Bone marrow (tissue), 2 donors: ENCODE measurements around the gene PEAK3.

Experiments
- DNase-seq, 2 donors: peaks; one replicate each; lab custom pipeline; 2025; lab: John Stamatoyannopoulos, UW

PEAK3 gene

DNA sequence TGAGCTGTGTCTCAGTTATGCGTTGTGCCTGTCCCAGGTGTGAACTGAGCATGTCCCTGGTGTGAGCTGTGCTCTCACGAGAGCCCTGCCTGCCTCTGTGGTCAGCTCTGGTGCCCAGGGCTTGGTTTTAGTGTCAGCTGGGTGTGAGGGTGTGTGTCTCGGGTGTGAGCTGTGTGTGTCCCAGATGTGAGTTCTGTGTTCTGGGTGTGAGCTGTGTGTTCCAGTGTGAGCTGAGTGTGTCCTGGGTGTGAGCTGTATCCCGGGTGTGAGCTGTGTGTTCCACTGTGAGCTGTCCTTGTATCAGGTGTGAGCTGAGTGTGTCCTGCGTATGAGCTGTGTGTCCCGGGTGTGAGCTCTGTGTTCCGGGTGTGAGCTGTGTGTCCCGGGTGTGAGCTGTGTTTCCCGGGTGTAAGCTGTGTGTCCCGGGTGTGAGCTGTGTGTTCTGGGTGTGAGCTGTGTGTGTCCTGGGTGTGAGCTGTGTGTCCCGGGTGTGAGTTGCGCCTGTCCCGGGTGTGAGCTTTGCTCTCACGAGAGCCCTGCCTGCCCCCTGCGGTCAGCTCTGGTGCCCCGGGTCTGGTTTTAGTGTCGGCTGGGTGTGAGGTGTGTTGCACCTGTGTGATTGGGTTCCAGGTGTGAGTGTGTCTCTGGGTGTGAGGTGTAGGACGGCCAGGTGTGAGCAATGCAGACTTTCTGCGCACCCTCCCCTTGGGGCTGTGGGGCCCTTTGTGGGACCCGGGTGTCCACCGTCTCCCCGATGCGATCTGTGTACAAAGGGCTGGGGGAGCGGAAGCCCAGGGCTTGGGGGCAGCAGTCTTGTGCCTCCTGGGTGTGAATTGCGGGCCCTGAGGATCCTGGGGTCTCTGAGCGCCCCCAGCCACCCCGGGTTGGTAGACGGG, 7.1 kb upstream of the PEAK3 start:
- DNase-seq = no peak

DNA sequence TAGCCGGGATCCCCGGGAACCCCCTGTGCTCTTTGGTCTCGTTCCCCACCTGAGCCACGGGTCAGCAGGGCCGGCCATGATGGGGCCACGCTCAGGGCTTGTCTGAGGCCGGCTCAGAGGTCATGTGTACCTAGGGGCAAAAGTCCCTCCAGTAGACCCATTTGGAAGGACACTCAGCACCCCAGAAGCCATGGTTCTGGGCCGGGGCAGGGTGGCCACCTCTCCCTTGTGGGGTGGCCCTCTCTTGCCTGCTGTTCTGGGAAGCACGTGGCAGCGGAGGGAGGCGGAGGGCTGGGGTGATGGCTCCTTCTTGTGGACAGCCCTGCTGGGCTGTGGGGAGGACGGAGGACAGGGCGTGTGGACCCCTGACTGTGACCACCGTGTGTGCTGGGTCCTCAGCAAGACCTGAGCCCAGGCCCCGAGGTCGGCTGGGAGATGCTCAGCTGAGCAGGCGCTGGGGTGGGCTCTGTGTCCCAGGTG, 6.4 kb upstream of the PEAK3 start:
- no peak for DNase-seq

DNA sequence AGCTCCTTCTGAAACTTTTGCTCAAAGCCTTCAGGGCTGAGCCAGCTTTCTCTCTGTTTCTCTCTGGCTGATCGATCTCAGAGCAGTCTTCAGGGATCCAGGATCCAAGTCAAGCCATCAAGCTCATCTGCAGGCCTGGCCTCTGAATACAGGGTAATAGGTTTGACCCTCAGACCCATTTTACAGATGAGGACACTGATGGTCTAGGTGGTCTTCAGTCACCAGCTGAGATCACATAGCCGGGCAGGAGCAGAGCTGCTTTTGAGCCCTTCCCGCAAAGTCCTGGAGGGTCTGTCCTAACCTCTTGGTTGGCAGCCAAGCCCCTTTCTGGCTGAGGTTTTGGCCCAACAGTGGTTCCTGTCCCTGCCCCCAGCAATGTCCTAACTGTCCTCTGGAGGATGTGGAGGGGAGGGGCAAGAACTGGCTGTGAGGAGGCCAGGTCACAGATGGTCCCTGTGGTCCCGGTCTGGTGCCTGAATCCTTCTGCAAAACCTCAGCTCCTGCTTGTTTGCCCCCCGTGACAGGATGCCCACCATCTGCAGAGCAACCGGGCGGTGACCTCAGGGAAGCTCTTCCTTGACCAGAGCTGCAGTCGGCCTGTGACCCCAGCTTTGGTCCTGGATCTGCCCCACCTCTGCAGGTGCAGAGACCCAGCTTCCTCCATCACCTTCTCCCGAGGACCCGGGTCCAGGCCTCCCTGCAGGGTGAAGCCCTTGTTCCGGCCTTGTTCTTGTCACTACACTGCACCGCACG, 5.8 kb upstream of the PEAK3 start:
- DNase-seq = no peak

DNA sequence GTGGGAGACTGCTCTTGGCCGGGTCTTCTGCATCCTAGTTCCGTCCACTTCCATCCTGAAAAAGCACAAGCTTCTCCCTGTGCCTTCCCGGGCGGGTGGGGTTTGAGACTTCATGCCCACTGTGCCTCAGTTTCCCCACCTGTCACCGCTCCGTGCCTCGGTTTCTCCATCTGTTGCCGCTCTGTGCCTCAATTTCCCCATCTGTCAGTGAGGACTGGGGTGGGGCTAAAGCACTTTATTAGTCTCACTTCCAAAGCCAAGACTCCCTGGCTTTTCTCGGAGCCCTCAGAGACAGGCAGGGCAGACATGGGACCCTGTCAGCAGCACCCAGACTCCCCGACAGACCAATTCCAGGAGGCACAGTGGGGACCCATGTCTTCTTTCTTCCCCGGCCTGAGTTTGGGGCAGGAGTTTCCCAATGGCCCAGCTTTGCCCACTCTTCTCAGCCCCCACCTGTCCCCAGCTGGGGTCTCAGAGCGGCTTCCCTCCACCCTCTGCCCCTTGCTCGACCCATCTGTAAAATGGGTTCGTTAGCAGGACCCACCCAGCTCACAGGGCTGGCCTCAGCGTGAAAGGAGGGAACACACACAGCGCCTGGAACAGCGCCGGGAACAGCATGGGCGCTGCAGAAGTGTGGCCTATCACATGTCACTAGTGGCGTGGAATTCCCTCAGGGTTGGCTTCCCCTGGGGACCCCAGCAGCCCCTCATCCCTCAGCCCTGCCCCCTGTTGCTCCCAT, 4.6 kb upstream of the PEAK3 start:
- no peak for DNase-seq

DNA sequence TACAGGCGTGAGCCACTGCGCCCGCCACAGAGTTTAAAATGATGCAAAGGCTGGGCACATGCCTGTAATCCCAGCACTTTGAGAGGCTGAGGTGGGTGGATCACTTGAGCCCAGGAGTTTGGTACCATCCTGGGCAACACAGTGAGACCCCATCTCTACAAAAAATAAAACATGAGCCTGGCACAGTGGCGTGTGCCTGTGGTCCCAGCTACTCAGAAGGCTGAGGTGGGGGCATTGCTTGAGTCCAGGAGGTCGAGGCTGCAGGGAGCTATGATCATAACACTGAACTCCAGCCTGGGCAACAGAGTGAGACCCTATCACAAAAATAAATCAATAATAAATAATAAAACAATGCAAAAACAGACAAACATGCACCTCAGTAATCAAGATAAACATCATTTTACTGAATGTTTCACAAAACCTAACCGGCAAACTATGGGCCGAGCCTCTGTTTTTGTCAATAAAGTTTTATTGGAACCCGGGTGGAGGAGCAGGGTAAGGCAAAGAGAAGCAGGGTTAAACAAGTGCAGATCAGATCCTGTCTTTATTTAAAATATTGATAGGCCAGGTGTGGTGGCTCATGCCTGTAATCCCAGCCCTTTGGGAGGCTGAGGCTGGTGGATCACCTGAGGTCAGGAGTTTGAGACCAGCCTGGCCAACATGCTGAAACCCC, 2.0 kb upstream of the PEAK3 start:
- no peak for DNase-seq

DNA sequence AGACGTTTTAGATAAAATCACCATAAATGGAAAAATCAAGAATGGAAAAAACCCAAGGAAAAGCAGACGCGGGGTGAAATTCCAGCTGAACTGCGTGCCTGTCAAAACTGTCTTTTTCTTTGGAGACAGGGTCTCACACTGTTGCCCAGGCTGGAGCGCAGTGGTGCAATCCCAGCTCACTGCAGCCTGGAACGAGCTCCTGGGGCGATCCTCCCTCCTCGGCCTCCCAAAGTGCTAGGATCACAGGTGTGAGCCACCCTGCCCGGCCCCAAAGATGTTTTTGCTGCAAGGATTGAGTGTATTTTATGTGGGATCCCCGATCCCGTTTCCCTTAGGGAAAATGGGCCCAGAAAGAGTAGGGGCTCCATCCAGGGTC, 875 bp upstream of the PEAK3 start:
- no peak for DNase-seq

DNA sequence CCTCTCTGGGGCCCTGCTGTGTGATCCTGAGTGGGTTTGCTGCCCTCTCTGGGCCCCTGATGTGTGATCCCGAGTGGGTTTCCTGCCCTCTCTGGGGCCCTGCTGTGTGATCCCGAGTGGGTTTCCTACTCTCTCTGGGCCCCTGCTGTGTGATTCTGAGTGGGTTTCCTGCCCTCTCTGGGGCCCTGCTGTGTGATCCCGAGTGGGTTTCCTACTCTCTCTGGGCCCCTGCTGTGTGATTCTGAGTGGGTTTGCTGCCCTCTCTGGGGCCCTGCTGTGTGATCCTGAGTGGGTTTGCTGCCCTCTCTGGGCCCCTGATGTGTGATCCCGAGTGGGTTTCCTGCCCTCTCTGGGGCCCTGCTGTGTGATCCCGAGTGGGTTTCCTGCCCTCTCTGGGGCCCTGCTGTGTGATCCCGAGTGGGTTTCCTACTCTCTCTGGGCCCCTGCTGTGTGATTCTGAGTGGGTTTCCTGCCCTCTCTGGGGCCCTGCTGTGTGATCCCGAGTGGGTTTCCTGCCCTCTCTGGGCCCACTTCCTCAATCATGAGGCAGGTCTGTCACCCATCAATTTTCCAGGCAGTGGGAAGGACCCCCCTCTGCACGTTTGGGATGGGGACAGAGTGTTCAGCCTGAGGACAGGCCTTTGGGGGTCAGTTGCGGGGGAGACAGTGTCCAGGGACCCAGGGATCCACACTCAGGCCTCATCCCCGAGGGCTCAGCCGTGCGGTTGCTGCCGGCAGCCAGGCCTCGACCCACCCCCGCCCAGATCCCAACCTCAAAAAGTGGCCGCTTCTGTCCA, 512 bp downstream of the PEAK3 start:
- DNase-seq = peak in 1 of 2 donors; percentile 61

DNA sequence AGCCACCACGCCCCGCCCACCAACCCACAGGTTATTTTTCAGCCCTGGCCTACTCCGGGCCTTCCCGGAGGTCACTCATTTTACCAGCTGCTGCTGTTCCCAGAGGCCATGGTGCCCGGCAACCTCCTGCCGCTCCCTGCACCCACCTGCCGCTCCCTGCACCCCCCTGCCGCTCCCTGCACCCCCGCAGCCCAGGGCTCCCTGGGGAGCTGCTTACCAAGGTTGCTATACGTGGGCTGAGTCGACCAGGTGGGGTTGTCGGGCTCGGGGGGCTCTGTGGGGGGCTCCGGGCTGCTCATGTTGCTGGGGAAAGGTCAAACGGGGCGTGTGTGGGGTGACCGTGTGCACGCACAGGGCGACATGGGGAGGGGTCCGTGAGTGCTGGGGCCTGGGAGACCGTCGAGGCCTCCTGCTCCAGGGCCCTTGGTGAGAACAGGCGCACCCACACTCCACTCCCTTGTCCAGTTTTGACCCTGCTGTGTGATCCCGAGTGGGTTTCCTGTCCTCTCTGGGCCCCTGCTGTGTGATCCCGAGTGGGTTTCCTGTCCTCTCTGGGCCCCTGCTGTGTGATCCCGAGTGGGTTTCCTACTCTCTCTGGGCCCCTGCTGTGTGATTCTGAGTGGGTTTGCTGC, 1.2 kb downstream of the PEAK3 start:
- no peak for DNase-seq

DNA sequence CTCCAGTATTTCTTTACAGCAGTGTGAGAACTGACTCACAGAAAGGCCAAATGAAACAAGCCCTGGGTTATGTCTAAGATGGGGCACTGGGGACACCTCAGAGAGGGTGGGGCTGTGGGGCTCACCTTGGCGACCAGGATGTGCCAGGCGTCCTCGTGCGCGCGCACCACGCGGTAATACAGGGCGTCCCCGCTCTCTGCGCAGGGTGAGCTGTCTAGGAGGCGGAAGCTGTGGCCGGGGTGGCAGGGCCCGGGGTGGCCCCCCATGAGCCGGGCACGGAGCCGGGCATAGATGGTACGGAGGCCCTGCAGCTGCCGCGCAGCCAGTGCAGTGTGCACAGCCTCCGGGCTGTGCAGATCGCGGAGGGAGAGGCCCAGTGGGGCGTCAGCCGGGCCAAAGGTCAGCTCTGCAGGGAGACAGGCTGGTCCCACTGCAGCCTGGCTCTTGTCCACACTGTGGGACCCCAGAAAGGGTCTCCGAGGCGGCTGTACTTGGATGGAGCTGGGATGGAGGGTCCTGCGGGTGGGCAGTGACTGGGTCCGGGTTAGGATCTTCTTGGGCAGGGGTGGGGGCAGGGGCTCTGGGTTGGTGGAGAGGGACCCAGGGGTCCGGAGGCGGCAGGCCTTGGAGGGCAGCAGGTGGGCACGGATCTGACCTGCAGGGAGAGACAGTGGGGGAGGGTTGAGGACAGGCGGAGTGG, 3.4 kb downstream of the PEAK3 start:
- DNase-seq = no peak

DNA sequence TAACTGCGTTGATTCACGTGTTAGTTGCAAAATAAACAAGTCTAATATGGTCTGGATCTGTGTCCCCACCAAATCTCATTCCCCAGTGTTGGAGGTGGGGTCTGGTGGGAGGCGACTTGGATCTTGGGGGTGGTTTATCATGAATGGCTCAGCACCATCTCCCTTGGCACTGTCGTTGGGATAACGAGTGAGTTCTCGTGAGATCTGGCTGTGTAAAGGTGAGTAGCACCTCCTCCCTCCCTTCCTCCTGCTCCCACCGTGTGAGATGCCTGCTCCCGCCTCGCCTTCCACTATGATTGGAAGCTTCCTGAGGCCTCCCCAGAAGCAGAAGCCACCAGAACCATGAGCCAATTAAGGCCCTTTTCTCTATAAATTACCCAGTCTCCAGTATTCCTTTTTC, 4.8 kb downstream of the PEAK3 start:
- DNase-seq = no peak

DNA sequence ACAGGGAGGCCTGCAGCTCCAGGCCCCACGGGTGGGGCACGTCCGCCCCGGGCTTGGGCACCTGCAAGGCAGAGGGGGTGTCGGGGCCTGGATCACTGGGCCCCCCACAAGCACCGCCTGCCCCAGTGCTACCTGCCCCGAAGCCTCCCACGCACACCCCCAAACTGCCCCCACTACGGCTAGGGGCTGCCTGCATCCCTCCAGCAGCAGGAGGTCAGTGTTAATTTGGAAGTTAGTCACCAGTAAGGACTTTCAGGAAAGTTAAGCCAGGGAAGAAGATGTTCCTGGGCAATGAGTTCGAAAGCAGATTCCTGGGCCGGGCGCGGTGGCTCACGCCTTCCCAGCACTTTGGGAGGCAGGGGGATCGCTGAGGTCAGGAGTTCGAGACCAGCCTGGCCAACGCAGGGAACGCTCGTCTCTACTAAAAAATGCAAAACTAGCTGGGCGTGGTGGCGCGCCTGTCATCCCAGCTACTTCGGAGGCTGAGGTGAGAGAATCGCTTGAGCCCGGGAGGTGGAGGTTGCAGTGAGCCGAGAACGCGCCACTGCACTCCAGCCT, 5.5 kb downstream of the PEAK3 start:
- DNase-seq = no peak

DNA sequence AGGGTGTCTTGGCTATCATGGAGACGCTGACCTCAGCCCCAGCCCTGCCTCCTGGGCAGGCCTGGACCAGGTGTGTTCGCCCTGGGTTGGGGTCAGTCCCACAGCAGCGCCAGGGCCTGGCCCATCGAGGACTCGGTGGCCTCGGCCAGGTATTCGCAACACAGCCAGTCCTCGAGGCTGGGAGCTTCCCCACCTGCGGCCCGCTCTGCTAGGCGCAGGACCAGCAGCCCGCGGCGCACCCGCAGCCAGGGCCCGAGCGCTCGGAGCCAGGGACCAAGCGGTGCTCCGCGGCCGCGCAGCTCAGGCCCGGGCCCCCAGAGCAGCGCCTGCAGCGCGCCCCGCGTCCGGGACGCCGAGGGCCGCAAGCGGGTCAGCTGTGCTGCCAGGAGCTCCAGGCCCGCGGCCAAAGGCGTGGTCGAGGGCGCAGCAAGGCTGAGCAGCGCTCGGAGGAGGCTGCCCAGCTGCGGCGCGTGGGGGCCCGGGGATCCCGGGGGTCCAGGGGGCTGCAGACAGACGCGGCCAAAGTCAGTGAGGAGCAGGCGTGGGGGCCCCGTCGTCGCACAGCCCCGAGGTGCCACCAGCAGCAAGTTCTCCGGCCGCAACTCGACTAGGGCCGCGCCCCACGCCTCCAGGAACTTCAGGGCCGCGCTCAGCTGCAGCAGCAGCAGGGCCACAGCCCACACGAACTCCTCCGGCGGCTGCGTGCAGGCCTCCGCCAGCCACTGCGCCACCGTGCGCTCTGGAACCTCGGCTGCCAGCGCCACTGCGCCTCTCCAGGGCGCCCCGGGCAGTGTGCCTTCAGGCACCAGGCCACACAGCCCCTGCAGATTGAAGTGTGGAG, 6.2 kb downstream of the PEAK3 start:
- no peak for DNase-seq

DNA sequence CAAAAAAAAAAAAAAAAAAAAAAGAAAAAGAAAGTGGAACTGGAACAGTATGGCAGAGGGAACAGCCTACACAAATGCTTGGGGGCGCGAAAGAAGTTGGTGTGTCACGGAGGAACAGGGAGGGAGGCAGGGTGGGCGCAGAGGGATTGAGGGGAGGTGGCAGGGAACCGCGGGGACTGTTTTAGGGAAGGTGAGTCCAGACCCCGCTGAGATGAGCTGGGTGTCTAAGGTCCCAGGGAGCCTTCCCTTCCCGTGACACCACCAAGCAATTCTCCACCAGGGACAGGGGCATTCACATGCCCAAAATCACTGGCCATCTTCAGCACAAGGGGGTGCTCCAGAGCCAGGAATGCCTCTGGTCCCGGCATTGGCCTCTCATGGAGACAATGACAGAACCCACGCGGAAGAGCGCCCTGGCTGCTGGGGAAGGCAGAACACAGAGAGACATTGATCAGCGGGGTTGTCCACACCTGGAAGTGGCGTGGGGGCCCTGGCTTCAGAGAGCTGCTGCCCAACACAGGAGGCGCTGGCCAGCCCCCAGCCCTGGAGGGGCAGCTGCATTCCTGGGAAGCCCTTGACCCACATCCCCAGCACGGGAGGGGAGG, 6.9 kb downstream of the PEAK3 start:
- DNase-seq = peak in 1 of 2 donors; percentile 16

DNA sequence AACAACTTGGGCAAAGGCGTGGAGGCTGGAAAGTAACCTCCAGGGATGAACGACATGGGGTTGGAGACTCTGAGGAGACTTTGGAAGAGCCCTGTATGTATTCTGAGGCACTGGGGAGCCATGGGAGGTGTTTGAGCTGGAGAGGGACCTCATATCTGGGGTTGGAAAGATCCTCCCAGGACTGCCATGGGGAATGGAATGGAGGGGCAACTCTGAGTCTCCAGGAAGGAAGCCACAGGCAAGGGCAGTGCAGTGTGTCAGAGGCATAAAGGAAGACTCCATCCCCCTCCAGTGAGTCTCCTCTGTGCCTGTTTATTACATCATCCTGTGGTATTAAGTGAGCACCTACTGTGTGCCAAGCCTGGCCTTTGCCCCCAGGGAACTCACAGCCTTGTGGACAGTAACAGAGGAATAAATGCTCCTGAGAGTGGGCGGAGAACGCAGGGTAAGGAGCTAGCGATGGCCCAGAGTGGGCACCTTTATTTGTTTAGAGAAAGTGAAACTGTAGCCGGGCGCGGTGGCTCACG, 7.7 kb downstream of the PEAK3 start:
- no peak for DNase-seq

DNA sequence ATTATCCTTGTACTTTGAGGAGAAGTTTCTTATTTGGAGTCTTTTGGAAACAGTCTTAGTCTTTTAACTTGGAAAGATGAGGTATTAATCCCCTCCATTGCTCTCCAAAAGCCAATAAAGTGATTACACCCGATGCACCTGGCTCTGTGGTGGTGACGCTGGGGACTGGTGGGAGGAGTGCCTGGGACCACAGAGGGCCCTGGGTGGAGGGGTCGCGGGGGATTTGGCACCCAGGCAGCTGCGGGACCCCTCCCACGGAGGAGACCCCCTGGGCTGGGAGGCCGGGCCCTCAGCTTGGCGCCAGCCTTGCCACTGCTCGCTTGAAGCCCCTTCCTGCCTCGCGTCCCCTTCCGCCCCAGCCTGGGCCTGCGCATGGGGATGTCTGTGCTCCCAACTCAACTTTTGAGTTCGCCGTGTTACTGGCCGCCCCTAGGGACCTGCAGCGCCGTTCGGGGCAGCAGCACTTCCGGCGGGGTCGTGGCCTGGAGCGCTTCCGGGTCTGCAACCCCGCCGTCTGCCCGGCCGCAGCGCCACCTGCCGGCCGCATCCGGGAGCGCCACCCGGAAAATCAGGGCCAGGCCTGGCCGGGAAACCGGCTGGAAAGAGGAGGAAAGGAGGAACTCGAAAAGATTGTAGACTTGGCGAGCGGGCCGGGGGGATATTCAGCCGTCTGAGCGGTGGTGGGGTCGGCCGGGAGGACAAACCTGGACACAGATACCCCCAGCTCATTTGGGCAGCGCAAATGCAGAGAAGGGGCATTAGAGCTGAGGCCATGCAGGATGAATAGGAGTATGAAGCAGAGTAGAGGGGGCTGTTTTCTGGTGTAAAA, 8.4 kb downstream of the PEAK3 start:
- DNase-seq = peak; percentile 23 to 52

DNA sequence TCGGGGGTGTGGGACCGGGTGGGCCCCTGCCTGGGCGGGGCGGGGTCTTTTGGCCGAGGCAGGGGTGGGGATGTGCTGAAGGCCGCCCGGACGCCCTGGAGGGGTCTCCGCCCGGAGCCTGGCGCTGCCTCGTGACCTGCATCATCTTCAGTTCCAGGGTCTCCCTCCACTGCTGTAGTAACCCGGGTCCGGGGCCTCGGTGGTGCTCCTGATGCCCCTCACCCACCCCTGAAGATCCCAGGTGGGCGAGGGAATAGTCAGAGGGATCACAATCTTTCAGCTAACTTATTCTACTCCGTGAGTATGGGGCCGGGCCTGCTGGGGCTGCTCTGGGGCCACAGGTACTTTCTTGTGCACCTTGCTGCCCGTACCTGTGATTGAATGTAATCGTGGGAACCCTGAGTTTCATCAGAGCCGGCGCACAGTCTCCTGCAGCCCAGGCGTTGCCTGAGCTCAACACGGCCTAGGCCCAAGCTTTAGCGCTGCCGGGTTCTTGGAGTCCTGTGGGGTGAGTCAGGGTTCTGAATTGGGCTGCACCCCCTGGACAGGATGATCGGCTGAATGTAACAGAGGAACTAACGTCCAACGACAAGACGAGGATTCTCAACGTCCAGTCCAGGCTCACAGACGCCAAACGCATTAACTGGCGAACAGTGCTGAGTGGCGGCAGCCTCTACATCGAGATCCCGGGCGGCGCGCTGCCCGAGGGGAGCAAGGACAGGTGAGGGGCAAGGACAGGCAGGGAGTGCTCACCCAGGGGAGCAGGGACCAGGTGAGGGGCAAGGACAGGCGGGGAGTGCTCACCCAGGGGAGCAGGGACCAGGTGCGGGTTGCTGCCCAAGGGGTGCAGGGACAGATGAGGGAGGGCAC, 10.5 kb downstream of the PEAK3 start:
- peak in 1 of 2 donors; percentile 51 for DNase-seq
